ENCODE results near the gene GRIA3. TPM values are rescaled to one million over a fixed set of nuclear protein-coding genes. Genes with fewer than 3 reads are reported as not detected.

Gene GRIA3
- total RNA-seq, 1 donor from 2014 or later: 4.4 TPM

DNA sequence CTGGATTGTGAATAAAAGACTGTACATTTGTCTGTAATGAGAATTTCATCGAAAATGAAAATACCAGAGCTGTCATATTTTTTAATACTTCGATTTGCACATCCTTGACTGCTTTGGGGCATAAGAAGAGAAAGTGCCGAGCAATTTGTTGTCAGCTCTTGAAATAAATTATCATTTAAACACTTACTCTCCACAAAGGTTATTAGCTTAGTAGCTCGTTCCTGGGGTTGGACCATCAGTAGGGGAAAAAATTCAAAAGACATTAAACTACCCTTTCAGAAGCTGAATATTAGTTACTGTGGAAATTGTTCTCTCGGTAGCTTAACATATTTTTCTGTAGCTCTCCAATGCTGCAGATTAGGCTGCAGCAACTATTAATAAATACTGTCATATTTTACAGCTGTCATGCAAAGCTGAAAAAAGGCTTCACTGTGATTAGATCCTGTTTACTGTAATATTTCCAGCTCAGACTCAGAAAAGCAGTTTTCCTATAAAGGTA lies 76.9 kb downstream of the GRIA3 start:
- Histone ChIP-seq H3K9me3 (no peaks in the 10 kb centered on the region), H3K4me3 (no peak overlapping the region), H3K27ac (no peak overlapping the region), H3K36me3 (no peaks in the 10 kb centered on the region), H3K27me3 (no peaks in the 10 kb centered on the region), H3K4me1 (no peaks in the 10 kb centered on the region)
- intact Hi-C loops (cut with DNase I): no loop called here
- no peak for DNase-seq (ENCODE audit: extremely low spot score in 2 of 2)
- TF ChIP-seq POLR2A (IDR thresholded peaks at IDR 0.05): no peak
- TF ChIP-seq, protein P1, sequence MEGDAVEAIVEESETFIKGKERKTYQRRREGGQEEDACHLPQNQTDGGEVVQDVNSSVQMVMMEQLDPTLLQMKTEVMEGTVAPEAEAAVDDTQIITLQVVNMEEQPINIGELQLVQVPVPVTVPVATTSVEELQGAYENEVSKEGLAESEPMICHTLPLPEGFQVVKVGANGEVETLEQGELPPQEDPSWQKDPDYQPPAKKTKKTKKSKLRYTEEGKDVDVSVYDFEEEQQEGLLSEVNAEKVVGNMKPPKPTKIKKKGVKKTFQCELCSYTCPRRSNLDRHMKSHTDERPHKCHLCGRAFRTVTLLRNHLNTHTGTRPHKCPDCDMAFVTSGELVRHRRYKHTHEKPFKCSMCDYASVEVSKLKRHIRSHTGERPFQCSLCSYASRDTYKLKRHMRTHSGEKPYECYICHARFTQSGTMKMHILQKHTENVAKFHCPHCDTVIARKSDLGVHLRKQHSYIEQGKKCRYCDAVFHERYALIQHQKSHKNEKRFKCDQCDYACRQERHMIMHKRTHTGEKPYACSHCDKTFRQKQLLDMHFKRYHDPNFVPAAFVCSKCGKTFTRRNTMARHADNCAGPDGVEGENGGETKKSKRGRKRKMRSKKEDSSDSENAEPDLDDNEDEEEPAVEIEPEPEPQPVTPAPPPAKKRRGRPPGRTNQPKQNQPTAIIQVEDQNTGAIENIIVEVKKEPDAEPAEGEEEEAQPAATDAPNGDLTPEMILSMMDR (IDR thresholded peaks at IDR 0.05): no peak
- no peak for TF ChIP-seq POLR2AphosphoS5 (IDR thresholded peaks at IDR 0.05; ENCODE audit: insufficient read depth in 1 of 2, low read depth in 1 of 2)

DNA sequence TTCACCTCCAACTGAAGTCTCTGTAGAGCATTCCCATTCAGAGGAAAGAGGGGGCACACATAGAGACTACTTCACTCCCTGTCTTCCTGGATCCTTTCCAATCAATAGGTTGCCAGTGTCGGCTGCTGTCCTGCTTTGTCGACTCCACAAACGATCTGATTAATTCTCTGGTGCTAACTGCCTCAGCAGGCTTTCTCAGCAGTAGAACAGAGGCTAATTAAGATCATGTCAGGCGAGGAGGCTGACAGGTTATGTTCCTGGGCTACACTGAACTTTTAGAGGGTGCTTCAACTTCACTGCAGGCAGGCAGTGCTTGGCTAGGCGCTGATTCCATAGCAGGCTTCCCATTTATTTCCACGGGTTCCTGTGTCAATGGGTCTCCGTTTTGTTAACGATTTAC lies 79.2 kb downstream of the GRIA3 start:
- Histone ChIP-seq H3K27me3 (no peaks in the 10 kb centered on the region), H3K27ac (no peak overlapping the region), H3K4me3 (no peak overlapping the region), H3K9me3 (no peaks in the 10 kb centered on the region), H3K36me3 (no peaks in the 10 kb centered on the region), H3K4me1 (no peaks in the 10 kb centered on the region)
- DNase-seq (ENCODE audit: extremely low spot score in 2 of 2): no peak
- TF ChIP-seq POLR2A (IDR thresholded peaks at IDR 0.05): no peak
- TF ChIP-seq, protein P1 (IDR thresholded peaks at IDR 0.05): no peak
- no peak for TF ChIP-seq POLR2AphosphoS5 (IDR thresholded peaks at IDR 0.05; ENCODE audit: insufficient read depth in 1 of 2, low read depth in 1 of 2)
- intact Hi-C loops (cut with DNase I): no loop called here

DNA sequence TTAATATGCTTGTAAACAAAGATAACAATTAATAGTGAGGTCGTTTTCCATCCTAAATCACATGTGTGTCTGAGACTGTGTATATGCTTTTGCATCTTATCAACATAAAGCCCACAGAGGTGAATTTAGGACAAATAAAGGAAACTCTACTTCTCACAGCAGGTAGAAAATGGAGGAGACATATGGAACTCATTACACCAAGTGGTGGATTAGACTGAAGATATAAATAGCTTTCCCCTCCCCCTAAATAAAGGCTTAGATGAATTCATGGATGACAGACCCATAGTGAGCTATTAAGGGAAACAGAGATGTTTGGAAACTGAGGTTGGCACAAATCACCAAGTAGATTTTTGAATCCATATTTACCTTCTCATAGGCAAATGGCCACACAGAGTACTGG lies 79.7 kb downstream of the GRIA3 start:
- Histone ChIP-seq H3K4me1 (no peaks in the 10 kb centered on the region), H3K36me3 (no peaks in the 10 kb centered on the region)
- intact Hi-C loops (cut with DNase I): no loop called here

DNA sequence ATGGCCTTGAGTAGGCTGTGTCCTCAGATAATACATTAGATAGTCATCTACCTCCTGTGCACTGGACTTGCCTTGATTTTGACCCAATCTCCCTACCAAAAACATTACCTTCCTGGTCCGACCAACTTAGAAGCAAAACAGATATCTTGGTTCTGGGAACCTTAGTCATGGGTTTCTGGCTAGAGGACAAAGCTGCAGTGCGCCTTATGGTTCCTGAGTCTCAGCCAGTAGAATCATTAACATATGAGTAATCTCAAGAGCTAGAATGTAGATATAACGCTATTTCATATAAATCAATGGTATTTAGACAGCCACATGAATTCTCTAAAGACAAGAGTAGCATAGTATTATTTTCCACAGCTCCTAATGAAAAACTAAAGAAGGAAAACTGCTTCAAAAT lies 83.1 kb downstream of the GRIA3 start:
- Histone ChIP-seq H3K9me3 (no peaks in the 10 kb centered on the region), H3K27me3 (no peaks in the 10 kb centered on the region), H3K27ac (no peak overlapping the region), H3K4me1 (no peaks in the 10 kb centered on the region), H3K4me3 (no peak overlapping the region), H3K36me3 (no peaks in the 10 kb centered on the region)
- TF ChIP-seq POLR2A (IDR thresholded peaks at IDR 0.05): no peak
- TF ChIP-seq, protein P1 (IDR thresholded peaks at IDR 0.05): no peak
- TF ChIP-seq POLR2AphosphoS5 (IDR thresholded peaks at IDR 0.05; ENCODE audit: insufficient read depth in 1 of 2, low read depth in 1 of 2): no peak
- no peak for DNase-seq (ENCODE audit: extremely low spot score in 2 of 2)
- intact Hi-C loops (cut with DNase I): no loop called here

More for the DNA sequence above, 79.7 kb downstream of the GRIA3 start:
- Histone ChIP-seq H3K27ac (no peak overlapping the region), H3K27me3 (no peaks in the 10 kb centered on the region), H3K9me3 (no peaks in the 10 kb centered on the region), H3K4me3 (no peak overlapping the region)
- DNase-seq (ENCODE audit: extremely low spot score in 2 of 2): no peak
- TF ChIP-seq POLR2A (IDR thresholded peaks at IDR 0.05) (no peak), POLR2AphosphoS5 (IDR thresholded peaks at IDR 0.05; ENCODE audit: insufficient read depth in 1 of 2, low read depth in 1 of 2) (no peak)

DNA sequence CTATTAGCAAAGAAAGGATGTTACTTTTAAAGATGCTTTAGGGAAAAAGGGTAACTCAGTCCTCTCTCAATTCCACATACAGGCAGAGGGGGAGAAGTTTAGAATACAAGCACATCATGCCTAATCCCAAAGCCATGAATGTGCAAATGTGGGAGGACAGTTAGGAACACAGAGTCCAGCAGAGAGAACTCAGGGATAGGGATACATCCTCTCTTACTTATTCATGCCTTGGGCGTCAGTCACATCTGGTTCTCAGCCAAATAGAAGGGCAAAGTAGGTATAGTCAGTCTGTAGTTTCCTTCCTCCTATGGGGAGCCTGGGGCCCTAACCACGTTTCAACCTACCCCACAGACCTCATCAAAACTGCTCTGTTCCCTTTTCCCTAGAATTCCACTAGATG lies 87.8 kb downstream of the GRIA3 start:
- TF ChIP-seq POLR2A (IDR thresholded peaks at IDR 0.05): no peak
- TF ChIP-seq, protein P1 (IDR thresholded peaks at IDR 0.05): no peak
- no peak for TF ChIP-seq POLR2AphosphoS5 (IDR thresholded peaks at IDR 0.05; ENCODE audit: insufficient read depth in 1 of 2, low read depth in 1 of 2)
- no peaks in the 10 kb centered on the region for H3K4me1 ChIP-seq
- H3K27me3 ChIP-seq: no peaks in the 10 kb centered on the region
- no peaks in the 10 kb centered on the region for H3K9me3 ChIP-seq
- no peak overlapping the region for H3K4me3 ChIP-seq
- intact Hi-C loops (cut with DNase I): no loop called here
- no peaks in the 10 kb centered on the region for H3K36me3 ChIP-seq
- H3K27ac ChIP-seq: no peak overlapping the region
- no peak for DNase-seq (ENCODE audit: extremely low spot score in 2 of 2)
